ENCODE results near the gene MATN3.

GRCh38 chr2:20005891-20006470 is 6.5 kb downstream of the MATN3 start:
- TF ChIP-seq FOXA1 (IDR thresholded peaks at IDR 0.05) (no peak), SP1 (IDR thresholded peaks at IDR 0.05) (no peak), GABPA (IDR thresholded peaks at IDR 0.05 in 1 of 2, conservative IDR thresholded peaks at IDR 0.05 in 1 of 2) (no peak), JUND (IDR thresholded peaks at IDR 0.05) (no peak), MAX (IDR thresholded peaks at IDR 0.05) (no peak), ATF3 (IDR thresholded peaks at IDR 0.05) (no peak), REST (IDR thresholded peaks at IDR 0.05) (no peak), EGR1 (IDR thresholded peaks at IDR 0.05; ENCODE audit: low read depth in 2 of 2) (no peak), RAD21 (IDR thresholded peaks at IDR 0.05) (no peak)
- TF ChIP-seq, protein P1, sequence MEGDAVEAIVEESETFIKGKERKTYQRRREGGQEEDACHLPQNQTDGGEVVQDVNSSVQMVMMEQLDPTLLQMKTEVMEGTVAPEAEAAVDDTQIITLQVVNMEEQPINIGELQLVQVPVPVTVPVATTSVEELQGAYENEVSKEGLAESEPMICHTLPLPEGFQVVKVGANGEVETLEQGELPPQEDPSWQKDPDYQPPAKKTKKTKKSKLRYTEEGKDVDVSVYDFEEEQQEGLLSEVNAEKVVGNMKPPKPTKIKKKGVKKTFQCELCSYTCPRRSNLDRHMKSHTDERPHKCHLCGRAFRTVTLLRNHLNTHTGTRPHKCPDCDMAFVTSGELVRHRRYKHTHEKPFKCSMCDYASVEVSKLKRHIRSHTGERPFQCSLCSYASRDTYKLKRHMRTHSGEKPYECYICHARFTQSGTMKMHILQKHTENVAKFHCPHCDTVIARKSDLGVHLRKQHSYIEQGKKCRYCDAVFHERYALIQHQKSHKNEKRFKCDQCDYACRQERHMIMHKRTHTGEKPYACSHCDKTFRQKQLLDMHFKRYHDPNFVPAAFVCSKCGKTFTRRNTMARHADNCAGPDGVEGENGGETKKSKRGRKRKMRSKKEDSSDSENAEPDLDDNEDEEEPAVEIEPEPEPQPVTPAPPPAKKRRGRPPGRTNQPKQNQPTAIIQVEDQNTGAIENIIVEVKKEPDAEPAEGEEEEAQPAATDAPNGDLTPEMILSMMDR (IDR thresholded peaks at IDR 0.05; ENCODE audit: low read depth, low read length, missing input control): no peak

All from liver (tissue), 3 donors.